ENCODE measurements around the gene MNAT1. TPM values are rescaled to one million over a fixed set of nuclear protein-coding genes. Genes with fewer than 3 reads are reported as not detected.

MNAT1 gene
- polyA plus RNA-seq, 3 donors, result 4.1 to 5.8 (median 4.5) TPM

DNA sequence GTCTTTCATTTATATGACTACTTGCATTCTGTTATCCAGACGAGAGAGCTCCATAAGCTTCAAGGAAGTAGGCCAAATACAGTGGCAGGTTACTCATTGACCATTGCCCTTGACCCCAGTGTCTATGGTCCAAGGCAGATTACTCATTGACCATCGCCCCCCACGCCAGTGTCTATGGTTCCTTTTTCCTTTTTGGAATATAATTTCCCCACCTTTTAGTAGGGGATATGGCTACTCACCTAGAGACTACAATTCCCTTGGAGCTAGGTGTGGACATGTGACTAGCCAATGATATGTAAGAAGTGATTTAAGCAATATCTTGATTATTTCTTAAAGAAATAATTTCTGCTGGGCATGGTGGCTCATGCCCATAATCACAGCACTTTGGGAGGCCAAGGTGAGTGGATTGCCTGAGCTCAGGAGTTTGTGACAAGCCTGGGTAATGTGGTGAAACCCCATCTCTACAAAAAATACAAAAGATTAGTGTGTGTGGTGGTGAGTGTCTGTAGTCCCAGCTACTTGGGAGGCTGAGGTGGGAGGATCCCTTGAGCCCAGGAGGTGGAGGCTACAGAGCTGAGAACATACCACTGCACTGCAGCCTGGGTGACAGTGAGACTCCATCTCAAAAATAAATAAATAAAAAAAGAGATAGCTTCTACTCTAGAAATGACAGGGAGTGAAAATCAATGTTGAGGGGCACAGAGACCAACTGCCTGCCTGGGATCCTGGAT, 43.0 kb upstream of the MNAT1 start:
- no peak overlapping the region for H3K4me3 ChIP-seq (replicated peaks in 1 of 3; ENCODE audit: low read depth in 2 of 3, low read length in 3 of 3)
- H3K9ac ChIP-seq (ENCODE audit: insufficient read depth, low read length, poor library complexity, severe bottlenecking), result no peak overlapping the region
- intact Hi-C loops (cut with micrococcal nuclease), result no loop called here
- no peak overlapping the region for H3K4me2 ChIP-seq (replicated peaks; ENCODE audit: extremely low read depth, low read length, poor library complexity, severe bottlenecking)
- H3K27me3 ChIP-seq (ENCODE audit: control insufficient read depth in 2 of 2, insufficient read depth in 2 of 2, low read length in 2 of 2), result no peaks in the 10 kb centered on the region
- Mint-ChIP-seq H3K4me3 (no peak overlapping the region), H3K27ac (no peak overlapping the region), H3K9me3 (peaks cover 0 to 11% (median 2%) of the 10 kb centered on the region in 7 donors), H3K36me3 (no peaks in the 10 kb centered on the region), H3K4me1 (no peaks in the 10 kb centered on the region), H3K27me3 (ENCODE audit: low read depth in 3 of 3) (peaks cover 3 to 7% (median 6%) of the 10 kb centered on the region in 3 donors)
- no peaks in the 10 kb centered on the region for H3K9me3 ChIP-seq (replicated peaks in 1 of 2; ENCODE audit: control insufficient read depth in 1 of 2, insufficient read depth in 1 of 2, low read length in 2 of 2)
- TF ChIP-seq, protein P1, sequence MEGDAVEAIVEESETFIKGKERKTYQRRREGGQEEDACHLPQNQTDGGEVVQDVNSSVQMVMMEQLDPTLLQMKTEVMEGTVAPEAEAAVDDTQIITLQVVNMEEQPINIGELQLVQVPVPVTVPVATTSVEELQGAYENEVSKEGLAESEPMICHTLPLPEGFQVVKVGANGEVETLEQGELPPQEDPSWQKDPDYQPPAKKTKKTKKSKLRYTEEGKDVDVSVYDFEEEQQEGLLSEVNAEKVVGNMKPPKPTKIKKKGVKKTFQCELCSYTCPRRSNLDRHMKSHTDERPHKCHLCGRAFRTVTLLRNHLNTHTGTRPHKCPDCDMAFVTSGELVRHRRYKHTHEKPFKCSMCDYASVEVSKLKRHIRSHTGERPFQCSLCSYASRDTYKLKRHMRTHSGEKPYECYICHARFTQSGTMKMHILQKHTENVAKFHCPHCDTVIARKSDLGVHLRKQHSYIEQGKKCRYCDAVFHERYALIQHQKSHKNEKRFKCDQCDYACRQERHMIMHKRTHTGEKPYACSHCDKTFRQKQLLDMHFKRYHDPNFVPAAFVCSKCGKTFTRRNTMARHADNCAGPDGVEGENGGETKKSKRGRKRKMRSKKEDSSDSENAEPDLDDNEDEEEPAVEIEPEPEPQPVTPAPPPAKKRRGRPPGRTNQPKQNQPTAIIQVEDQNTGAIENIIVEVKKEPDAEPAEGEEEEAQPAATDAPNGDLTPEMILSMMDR (IDR thresholded peaks at IDR 0.05), result no peak
- no peak for DNase-seq
- no peak overlapping the region for H3K27ac ChIP-seq (ENCODE audit: low read depth in 1 of 2, low read length in 2 of 2)
- no peaks in the 10 kb centered on the region for H3K79me2 ChIP-seq (ENCODE audit: insufficient read depth, low read length)
- no peak overlapping the region for H2AFZ ChIP-seq (ENCODE audit: insufficient read depth, low read depth, low read length, poor library complexity, severe bottlenecking)
- H4K20me1 ChIP-seq (ENCODE audit: insufficient read depth, low read length), result no peaks in the 10 kb centered on the region
- no peaks in the 10 kb centered on the region for H3K36me3 ChIP-seq (replicated peaks in 1 of 2; ENCODE audit: control insufficient read depth in 1 of 2, insufficient read depth in 2 of 2, low read length in 2 of 2)
- WGBS (ENCODE audit: insufficient coverage), result 80% methylated on average over 1 of the region's 3 CpGs
- H3K4me1 ChIP-seq (ENCODE audit: control insufficient read depth in 1 of 2, insufficient read depth in 2 of 2, low read length in 2 of 2), result no peaks in the 10 kb centered on the region

DNA sequence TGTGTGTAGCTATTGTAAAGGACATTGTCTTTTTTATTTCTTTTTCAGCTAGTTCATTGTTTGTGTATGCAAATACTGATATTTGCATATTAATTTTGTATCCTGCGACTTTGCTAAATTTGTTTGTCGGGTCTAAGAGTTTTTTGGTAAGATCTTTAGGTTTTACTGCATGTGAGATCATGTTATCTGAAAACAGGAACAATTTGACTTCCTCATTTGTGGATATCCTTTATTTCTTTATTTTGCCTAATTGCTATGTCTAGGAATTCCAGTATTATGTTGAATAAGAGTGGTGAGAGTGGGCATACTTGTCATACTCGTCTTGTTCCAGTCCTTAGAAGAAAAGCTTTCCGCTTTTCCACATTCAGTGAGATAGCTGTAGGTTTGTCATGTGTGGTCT, 39.2 kb upstream of the MNAT1 start:
- Mint-ChIP-seq H3K4me3 (no peak overlapping the region), H3K9me3 (peaks cover 3 to 33% (median 19%) of the 10 kb centered on the region in 7 donors), H3K27me3 (ENCODE audit: low read depth in 3 of 3) (peaks cover 3 to 4% (median 4%) of the 10 kb centered on the region in 3 donors), H3K36me3 (no peaks in the 10 kb centered on the region), H3K4me1 (no peaks in the 10 kb centered on the region), H3K27ac (no peak overlapping the region)
- no peaks in the 10 kb centered on the region for H3K36me3 ChIP-seq (replicated peaks in 1 of 2; ENCODE audit: control insufficient read depth in 1 of 2, insufficient read depth in 2 of 2, low read length in 2 of 2)
- H3K9ac ChIP-seq (ENCODE audit: insufficient read depth, low read length, poor library complexity, severe bottlenecking), result no peak overlapping the region
- 60% methylated on average over 1 of the region's 4 CpGs for WGBS (ENCODE audit: insufficient coverage)
- no peaks in the 10 kb centered on the region for H3K79me2 ChIP-seq (ENCODE audit: insufficient read depth, low read length)
- no peaks in the 10 kb centered on the region for H3K27me3 ChIP-seq (ENCODE audit: control insufficient read depth in 2 of 2, insufficient read depth in 2 of 2, low read length in 2 of 2)
- intact Hi-C loops (cut with micrococcal nuclease), result no loop called here
- no peaks in the 10 kb centered on the region for H4K20me1 ChIP-seq (ENCODE audit: insufficient read depth, low read length)
- DNase-seq, result no peak
- H3K9me3 ChIP-seq (replicated peaks in 1 of 2; ENCODE audit: control insufficient read depth in 1 of 2, insufficient read depth in 1 of 2, low read length in 2 of 2), result peaks cover 11 to 12% of the 10 kb centered on the region in 2 donors
- H3K4me3 ChIP-seq (replicated peaks in 1 of 3; ENCODE audit: low read depth in 2 of 3, low read length in 3 of 3), result no peak overlapping the region
- H3K4me1 ChIP-seq (ENCODE audit: control insufficient read depth in 1 of 2, insufficient read depth in 2 of 2, low read length in 2 of 2), result no peaks in the 10 kb centered on the region
- no peak overlapping the region for H3K4me2 ChIP-seq (replicated peaks; ENCODE audit: extremely low read depth, low read length, poor library complexity, severe bottlenecking)
- H2AFZ ChIP-seq (ENCODE audit: insufficient read depth, low read depth, low read length, poor library complexity, severe bottlenecking), result no peak overlapping the region
- TF ChIP-seq, protein P1 (IDR thresholded peaks at IDR 0.05), result no peak
- H3K27ac ChIP-seq (ENCODE audit: low read depth in 1 of 2, low read length in 2 of 2), result no peak overlapping the region

Data from CD14-positive monocyte (primary cell).